HepG2 (cell line): ENCODE data around the gene SINHCAF.
"Not testable (repeated sequence)": the region's sequence is repeated elsewhere in the genome, so short reads cannot be mapped to it uniquely, and the experiment has no call there.

Source experiments
- ATM ChIP-seq: fragments of 450-650 bp; IDR thresholded peaks from 2 replicates; pipeline ENCODE4 v1.7.1; 2017; ENCODE audit warnings: mild to moderate bottlenecking, borderline replicate concordance
- E2F1 ChIP-seq: sonication (generic); formaldehyde crosslinking; IDR thresholded peaks from 2 replicates; pipeline ENCODE4 v1.5.0; 2020; ENCODE audit warnings: missing genetic modification reagents
- EP300 ChIP-seq, 3 experiments: sonication (generic) in 1 of 3; formaldehyde crosslinking in 1 of 3; IDR thresholded peaks; 2 replicates each; pipeline versions ENCODE4 v1.5.1 to v1.6.1; 2011 to 2020; ENCODE audit warnings: low read depth in 2 of 3, low read length in 2 of 3, borderline replicate concordance in 1 of 3, improper control_type of control experiment in 1 of 3, mild to moderate bottlenecking in 1 of 3, missing genetic modification reagents in 1 of 3, moderate library complexity in 1 of 3
- EZH2 ChIP-seq: conservative IDR thresholded peaks from 2 replicates; pipeline ENCODE4 v1.6.1; 2012; ENCODE audit warnings: mild to moderate bottlenecking, low read depth, low read length, moderate library complexity
- HNRNPK ChIP-seq: fragments of 200-400 bp; formaldehyde crosslinking; IDR thresholded peaks from 2 replicates; pipeline ENCODE4 v1.6.1; 2018; ENCODE audit warnings: low read length, low read depth, moderate library complexity, mild to moderate bottlenecking; ENCODE audit not compliant: poor library complexity, severe bottlenecking
- HNRNPUL1 ChIP-seq: fragments of 200-400 bp; formaldehyde crosslinking; IDR thresholded peaks from 2 replicates; pipeline ENCODE4 v1.6.1; 2017; ENCODE audit warnings: low read depth, mild to moderate bottlenecking, low read length, moderate library complexity
- NR2C2 ChIP-seq: sonication (generic); formaldehyde crosslinking; IDR thresholded peaks from 2 replicates; pipeline ENCODE4 v1.4.0; 2020; ENCODE audit warnings: missing genetic modification reagents, mild to moderate bottlenecking, moderate library complexity, borderline replicate concordance
- NRL ChIP-seq: sonication (generic); formaldehyde crosslinking; IDR thresholded peaks from 2 replicates; pipeline ENCODE4 v1.5.0; 2020; ENCODE audit warnings: missing genetic modification reagents, mild to moderate bottlenecking, moderate library complexity, borderline replicate concordance
- PHF21A ChIP-seq: sonication (generic); formaldehyde crosslinking; IDR thresholded peaks from 2 replicates; pipeline ENCODE4 v1.5.0; 2020; ENCODE audit warnings: mild to moderate bottlenecking, missing genetic modification reagents
- POLR2A ChIP-seq, 2 experiments: IDR thresholded peaks; 2 replicates each; pipeline ENCODE4 v1.6.1; 2011; ENCODE audit warnings: low read depth in 2 of 2, low read length in 2 of 2, mild to moderate bottlenecking in 1 of 2, moderate library complexity in 1 of 2; ENCODE audit not compliant: insufficient read depth in 1 of 2
- TCF12 ChIP-seq, 2 experiments: fragments of 450-650 bp in 1 of 2; sonication (generic) in 1 of 2; formaldehyde crosslinking in 1 of 2; IDR thresholded peaks; 2 replicates each; pipeline versions ENCODE4 v1.6.1 to v1.8.0; 2017 to 2022; ENCODE audit warnings: antibody characterized with exemption in 1 of 2, mild to moderate bottlenecking in 1 of 2, missing genetic modification reagents in 1 of 2, moderate library complexity in 1 of 2
- ZNF101 ChIP-seq: sonication (generic); formaldehyde crosslinking; IDR thresholded peaks from 2 replicates; pipeline ENCODE4 v1.4.0; 2020; ENCODE audit warnings: mild to moderate bottlenecking, low read depth, missing genetic modification reagents, borderline replicate concordance
- ZNF501 ChIP-seq: sonication (generic); formaldehyde crosslinking; IDR thresholded peaks from 2 replicates; pipeline ENCODE4 v1.5.1; 2020; ENCODE audit warnings: mild to moderate bottlenecking, moderate library complexity, missing genetic modification reagents

- TF ChIP-seq ZNF101; E2F1 (CRISPR knock-in tag); ATM; PHF21A (CRISPR knock-in tag); NR2C2 (CRISPR knock-in tag); EZH2; TCF12 (IDR thresholded peaks at IDR 0.05); TCF12 (CRISPR knock-in tag; IDR thresholded peaks at IDR 0.05); EP300 (IDR thresholded peaks at IDR 0.05; ENCODE audit: low read depth in 2 of 2, low read length in 2 of 2); EP300 (CRISPR knock-in tag; IDR thresholded peaks at IDR 0.05; ENCODE audit: borderline replicate concordance); NRL (CRISPR knock-in tag); HNRNPUL1; POLR2A (IDR thresholded peaks at IDR 0.05; ENCODE audit: insufficient read depth in 1 of 2, low read depth in 2 of 2, low read length in 2 of 2); HNRNPK; ZNF501 (CRISPR knock-in tag): not testable (repeated sequence)
These were observed 74.0 kb downstream of the SINHCAF start for GRCh38 chr12:31251707-31252611.
